NOMO-1 treated with dmso at 0.1 percent for 144 hours (cell line): Measurements from ENCODE around the gene GAD2.

Experiments
- DNase-seq: peaks from one replicate; lab custom pipeline; 2025; ENCODE audit not compliant: unreplicated experiment; lab: John Stamatoyannopoulos, UW

GAD2 gene

GRCh38 chr10:26216585-26217395 lies at the start of gene GAD2:
GAD2 (plus strand) TSS chr10:26216774; CDS start chr10:26216810, 36 bp downstream.
- DNase-seq: no peak

GRCh38 chr10:26169466-26169865 lies 47.1 kb upstream of the GAD2 start:
- no peak for DNase-seq

DNA sequence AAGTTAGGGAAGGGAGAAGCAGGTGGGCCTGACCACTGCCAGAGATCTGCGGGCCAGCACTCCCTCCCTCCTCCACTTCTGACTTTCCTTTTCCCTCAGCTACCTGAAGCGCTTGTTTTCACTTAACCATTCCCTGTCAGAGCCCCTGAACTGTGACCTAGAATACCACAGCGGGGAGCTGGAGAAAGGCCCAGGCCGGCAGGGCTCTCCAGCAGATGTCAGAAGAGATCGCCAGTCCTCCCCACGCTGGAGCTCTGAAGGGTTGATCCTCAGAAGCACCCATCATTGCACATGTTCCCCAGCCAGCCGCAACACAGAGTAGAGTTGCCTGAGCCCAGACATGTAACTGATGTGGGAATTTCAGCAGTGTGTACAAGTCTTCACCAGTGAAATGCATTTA lies 44.4 kb upstream of the GAD2 start:
- no peak for DNase-seq

- no peak for DNase-seq
These were observed 42.7 kb upstream of the GAD2 start for GRCh38 chr10:26173837-26174236.

DNA sequence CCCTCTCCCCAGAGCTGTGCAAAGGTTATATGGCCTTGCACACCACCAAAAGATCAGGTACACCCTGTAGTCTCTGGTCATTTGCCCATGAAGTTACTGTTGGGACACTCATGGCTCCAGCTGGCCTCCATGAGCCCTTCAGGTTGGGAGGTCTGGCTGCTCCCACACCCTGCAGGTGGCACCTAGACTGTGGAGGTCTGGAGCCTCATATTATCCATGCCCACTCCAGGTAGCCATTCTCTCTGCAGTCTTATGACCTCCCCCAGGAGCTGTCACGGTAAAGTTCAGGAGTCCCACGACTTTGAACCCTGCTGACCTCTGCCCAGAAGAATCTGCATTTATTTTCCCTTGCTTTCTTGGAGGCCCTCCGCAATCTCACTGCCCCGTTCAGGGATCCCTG lies 39.2 kb upstream of the GAD2 start:
- DNase-seq: no peak

- DNase-seq: no peak
These were observed 22.3 kb upstream of the GAD2 start for GRCh38 chr10:26194275-26194674.

- no peak for DNase-seq
These were observed 19.3 kb upstream of the GAD2 start for GRCh38 chr10:26197248-26197647.

DNA sequence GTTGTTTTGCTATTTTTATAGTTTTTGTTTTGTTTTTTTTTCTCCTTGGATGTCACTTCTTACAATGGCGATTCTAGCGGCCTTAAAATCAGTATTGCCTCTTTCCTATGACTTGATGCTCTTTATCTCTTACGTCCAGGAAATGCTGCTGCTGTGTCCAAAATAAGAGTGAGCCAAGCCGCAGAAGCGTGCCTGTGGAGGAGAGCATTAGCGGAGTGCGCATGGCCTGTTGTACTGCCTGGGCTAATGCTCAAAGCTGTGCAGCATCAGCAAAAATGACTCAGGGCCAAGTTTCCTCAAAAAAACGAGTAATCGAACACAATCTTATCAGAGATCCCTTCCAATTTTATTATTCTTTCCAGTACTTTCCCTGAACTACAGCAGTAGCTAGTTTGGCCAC lies 18.5 kb upstream of the GAD2 start:
- no peak for DNase-seq

DNA sequence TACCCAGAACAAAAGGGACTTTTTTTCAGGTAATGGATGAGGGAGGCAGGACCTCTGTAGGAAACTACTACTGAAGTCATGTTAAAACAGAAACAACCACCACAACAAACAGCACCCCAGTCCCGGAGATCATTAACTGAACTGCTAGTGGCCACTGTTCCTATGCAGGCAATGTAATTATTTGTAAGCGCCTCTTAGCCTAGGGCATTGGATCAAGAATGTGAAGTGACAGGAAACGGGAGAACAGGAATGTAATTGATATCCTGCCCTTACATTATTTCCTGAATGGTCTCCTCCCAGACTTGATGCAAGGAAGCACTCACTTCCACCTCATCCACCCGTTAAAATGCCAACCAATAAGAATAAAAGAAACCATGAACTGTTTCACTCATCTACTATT lies 16.7 kb upstream of the GAD2 start:
- no peak for DNase-seq

GRCh38 chr10:26205223-26205622 lies 11.4 kb upstream of the GAD2 start:
- DNase-seq: no peak

DNA sequence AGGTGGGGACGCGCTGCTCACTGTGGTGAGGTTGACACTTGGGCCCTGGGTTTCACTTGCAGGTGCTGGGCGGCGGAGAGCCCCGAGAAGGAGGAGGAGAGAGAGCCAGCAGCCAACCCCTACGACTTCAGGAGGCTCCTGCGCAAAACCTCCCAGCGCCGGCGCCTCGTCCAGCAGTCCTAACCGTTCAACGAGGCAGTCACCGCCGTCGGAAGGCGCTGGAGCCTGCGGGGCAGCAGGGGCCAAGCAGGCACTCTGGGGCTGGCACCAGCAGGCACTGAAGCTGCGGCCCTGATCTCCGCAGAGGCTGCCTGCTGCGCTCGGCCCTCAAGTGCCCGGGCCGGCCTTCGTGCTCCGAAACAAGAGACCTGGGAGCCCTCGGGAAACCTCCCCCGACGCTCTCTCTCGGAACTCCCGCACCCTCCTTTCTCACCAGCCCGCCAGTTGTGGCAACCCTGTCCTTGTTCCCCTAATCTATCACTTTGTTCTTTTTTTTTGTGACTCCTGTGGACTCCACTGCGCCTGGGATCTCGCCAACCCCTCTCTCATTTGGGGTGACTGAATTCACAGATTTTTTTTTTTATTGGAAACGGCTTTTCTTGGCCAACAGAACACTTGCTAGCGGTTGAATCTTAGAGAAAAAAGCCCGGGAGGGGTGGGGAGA lies 4.7 kb upstream of the GAD2 start:
- no peak for DNase-seq

GRCh38 chr10:26212511-26212910 lies 4.1 kb upstream of the GAD2 start:
- no peak for DNase-seq

GRCh38 chr10:26213157-26213800 lies 3.3 kb upstream of the GAD2 start:
- DNase-seq: no peak

GRCh38 chr10:26214004-26214403 lies 2.6 kb upstream of the GAD2 start:
- DNase-seq: no peak

DNA sequence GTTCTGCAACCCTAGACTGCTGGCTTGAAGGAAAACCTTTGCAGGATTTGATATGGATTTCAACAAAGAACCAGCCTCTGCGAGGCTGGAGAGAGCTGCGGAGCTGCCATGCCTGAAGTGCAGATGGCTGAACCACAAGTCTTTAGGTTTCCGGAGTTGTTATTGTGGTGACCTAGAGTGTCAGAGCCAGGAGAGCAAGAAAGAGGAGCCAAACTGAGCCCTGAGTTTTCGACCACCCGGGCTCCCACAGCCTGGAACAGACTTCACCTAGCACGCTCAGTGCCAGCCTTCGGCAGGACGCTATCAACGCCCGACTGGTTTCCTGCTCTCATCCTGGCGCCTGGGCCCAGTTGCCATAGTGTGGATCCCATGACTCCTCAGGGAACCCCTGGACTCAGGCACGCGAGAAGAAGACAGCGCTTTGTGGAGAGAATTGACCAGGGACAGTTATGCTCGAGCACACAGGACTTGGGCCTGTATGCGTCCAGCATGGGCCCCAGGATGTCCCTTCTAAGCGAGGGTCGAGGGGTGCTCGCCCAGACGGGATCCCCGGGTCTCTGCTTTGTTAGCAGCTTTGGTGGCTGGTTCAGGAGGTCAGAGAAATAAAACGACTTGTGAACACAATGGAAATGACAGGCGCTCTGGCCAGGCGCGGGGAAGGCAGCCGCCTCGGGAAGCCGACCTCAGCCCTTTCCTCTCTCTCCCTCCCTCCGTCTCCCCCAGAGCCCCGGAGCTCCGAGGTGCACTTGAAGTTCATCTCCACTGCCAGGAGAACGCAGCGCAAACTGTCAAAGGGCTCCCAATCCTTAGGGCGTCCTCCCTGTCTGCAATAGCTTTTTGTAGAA lies 1.8 kb upstream of the GAD2 start:
- no peak for DNase-seq

DNA sequence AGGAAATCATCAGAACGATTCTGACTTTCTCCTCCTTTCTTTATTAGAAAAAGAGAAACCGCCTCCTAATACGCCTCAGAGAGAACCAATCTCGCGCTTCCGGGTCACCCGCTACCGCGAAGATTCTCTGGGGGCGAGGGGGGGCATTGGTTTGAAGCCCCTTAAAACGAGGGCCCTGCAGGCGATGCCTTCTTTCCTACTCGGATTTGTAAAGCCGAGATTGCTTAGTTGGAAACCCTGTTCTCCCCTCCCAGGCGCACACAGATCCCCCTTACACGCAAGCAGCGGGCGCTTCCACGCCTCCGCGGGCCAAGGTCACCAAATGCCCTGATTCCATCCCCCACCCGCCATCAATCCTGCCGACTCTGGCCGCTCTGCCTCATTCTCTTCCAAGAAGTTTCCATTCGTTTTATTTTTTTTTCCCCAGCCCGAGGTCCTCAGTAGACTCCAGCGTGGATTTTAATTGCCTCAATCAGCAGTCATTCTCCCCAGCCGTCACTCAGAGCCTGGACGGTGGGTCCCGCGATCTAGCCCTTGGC lies 1.1 kb upstream of the GAD2 start:
- no peak for DNase-seq

- DNase-seq: no peak
These were observed 514 bp upstream of the GAD2 start for GRCh38 chr10:26215935-26216584.

DNA sequence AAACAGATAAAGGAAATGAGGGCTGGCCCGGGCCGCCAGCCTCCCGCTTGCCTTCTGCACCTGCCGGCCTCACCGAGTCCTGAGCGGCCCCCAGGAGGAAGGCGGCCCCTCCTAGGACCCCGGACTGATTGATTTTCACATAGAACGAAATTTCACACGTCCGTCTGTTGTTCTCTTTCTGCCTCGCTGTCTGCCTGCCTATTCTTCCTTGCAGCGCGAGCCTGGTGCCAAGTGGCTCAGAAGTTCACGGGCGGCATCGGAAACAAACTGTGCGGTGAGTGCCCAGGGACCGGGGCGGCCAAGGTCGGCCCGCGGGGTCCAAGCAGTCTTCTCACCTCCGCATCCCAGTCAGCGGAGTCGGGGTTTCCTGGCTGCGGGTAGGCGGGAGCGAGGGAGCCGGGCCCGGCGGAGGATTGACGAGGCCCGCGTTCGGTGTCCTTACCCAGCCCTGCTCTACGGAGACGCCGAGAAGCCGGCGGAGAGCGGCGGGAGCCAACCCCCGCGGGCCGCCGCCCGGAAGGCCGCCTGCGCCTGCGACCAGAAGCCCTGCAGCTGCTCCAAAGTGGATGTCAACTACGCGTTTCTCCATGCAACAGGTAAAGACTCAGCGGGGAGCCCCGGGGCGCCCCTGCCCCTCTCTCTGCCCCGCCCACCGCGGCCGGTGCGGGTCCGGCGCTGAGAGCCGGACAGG lies 967 bp downstream of the GAD2 start:
- no peak for DNase-seq

GRCh38 chr10:26219676-26220075 lies 3.1 kb downstream of the GAD2 start:
- no peak for DNase-seq

GRCh38 chr10:26220901-26221300 lies 4.3 kb downstream of the GAD2 start:
- DNase-seq: no peak
